SK-N-SH (cell line): ENCODE measurements around the gene ACIN1. TPM values are rescaled to one million over a fixed set of nuclear protein-coding genes. Genes with fewer than 3 reads are reported as not detected.

ENCODE experiments used
- CTCF ChIA-PET: fragments of 300-600, 350-600 bp; formaldehyde crosslinking; extraction: SDS; loops from one replicate; lab custom pipeline; 2021; lab: Yijun Ruan, JAX
- POLR2A ChIA-PET: fragments of 350-600 bp; sonication (Branson Sonifier 250); formaldehyde crosslinking; extraction: SDS; loops from one replicate; lab custom pipeline; 2020; ENCODE audit warnings: antibody characterized with exemption, inconsistent platforms; lab: Yijun Ruan, JAX
- DNase-seq: peaks from one replicate; pipeline ENCODE4 v3.0.0; 2012
- H2AFZ ChIP-seq: fragments of 200-600 bp; sonication (generic); 2 replicates; pipeline ENCODE4 v1.8.1; 2016; ENCODE audit warnings: antibody characterized with exemption, mild to moderate bottlenecking, low read depth
- H3F3A ChIP-seq: fragments of 200-600 bp; sonication (generic); replicated peaks from 2 replicates; pipeline ENCODE3; 2016; ENCODE audit warnings: antibody characterized with exemption, mild to moderate bottlenecking; ENCODE audit not compliant: insufficient read depth
- H3K27ac ChIP-seq, 2 experiments: fragments of 200-500 bp in 1 of 2; fragments of 200-600 bp in 1 of 2; sonication (Bioruptor generic) in 1 of 2; sonication (generic), shearing (Covaris generic) in 1 of 2; 2 replicates each; pipeline versions ENCODE4 v1.5.1 to v1.6.1; 2014 to 2016; ENCODE audit warnings: low read depth in 2 of 2, inconsistent platforms in 1 of 2, low read length in 1 of 2, mild to moderate bottlenecking in 1 of 2, mixed read lengths in 1 of 2
- H3K27me3 ChIP-seq: fragments of 200-600 bp; sonication (generic), shearing (Covaris generic); 2 replicates; pipeline ENCODE4 v1.6.1; 2016; ENCODE audit warnings: mixed run types; ENCODE audit not compliant: insufficient read depth
- H3K36me3 ChIP-seq, 2 experiments: fragments of 200-500 bp in 1 of 2; fragments of 200-600 bp in 1 of 2; sonication (Bioruptor generic) in 1 of 2; sonication (generic) in 1 of 2; replicated peaks in 1 of 2; 2 replicates each; pipeline versions ENCODE3 to v1.5.1; 2014 to 2016; ENCODE audit warnings: low read length in 1 of 2, mild to moderate bottlenecking in 1 of 2; ENCODE audit not compliant: insufficient read depth in 2 of 2, control insufficient read depth in 1 of 2
- H3K4me1 ChIP-seq, 2 experiments: fragments of 200-500 bp in 1 of 2; fragments of 200-600 bp in 1 of 2; sonication (Bioruptor generic) in 1 of 2; sonication (generic), shearing (Covaris generic) in 1 of 2; 2 replicates each; pipeline versions ENCODE4 v1.5.1 to v1.6.1; 2014 to 2016; ENCODE audit warnings: low read depth in 1 of 2, low read length in 1 of 2, mixed run types in 1 of 2; ENCODE audit not compliant: insufficient read depth in 2 of 2, control insufficient read depth in 1 of 2
- H3K4me2 ChIP-seq: fragments of 200-600 bp; sonication (generic), shearing (Covaris generic); 2 replicates; pipeline ENCODE4 v1.6.1; 2017; ENCODE audit warnings: mixed run types
- H3K4me3 ChIP-seq, 2 experiments: fragments of 200-500 bp in 1 of 2; fragments of 200-600 bp in 1 of 2; sonication (Bioruptor generic) in 1 of 2; sonication (generic), shearing (Covaris generic) in 1 of 2; 2 replicates each; pipeline versions ENCODE4 v1.5.1 to v1.8.1; 2014 to 2016; ENCODE audit warnings: low read depth in 2 of 2, inconsistent platforms in 1 of 2, low read length in 1 of 2, mild to moderate bottlenecking in 1 of 2, mixed read lengths in 1 of 2, moderate library complexity in 1 of 2
- H3K79me2 ChIP-seq: fragments of 200-600 bp; sonication (generic); 2 replicates; pipeline ENCODE4 v1.8.1; 2017; ENCODE audit warnings: mild to moderate bottlenecking; ENCODE audit not compliant: insufficient read depth
- H3K9ac ChIP-seq: fragments of 200-600 bp; sonication (generic); 2 replicates; pipeline ENCODE4 v1.6.1; 2017; ENCODE audit warnings: mixed run types
- H3K9me2 ChIP-seq: fragments of 200-600 bp; sonication (generic); 2 replicates; pipeline ENCODE4 v1.6.1; 2017; ENCODE audit warnings: mixed run types
- H3K9me3 ChIP-seq: fragments of 200-600 bp; sonication (generic); 2 replicates; pipeline ENCODE4 v1.6.1; 2017; ENCODE audit warnings: mixed run types, mild to moderate bottlenecking, moderate library complexity
- H4K20me1 ChIP-seq: fragments of 200-600 bp; sonication (generic); 2 replicates; pipeline ENCODE4 v1.6.1; 2017; ENCODE audit warnings: mild to moderate bottlenecking, mixed run types; ENCODE audit not compliant: insufficient read depth
- CHD2 ChIP-seq: fragments of 150-350 bp; IDR thresholded peaks from 2 replicates; pipeline ENCODE4 v1.6.1; 2018; ENCODE audit warnings: low read length; ENCODE audit not compliant: partially characterized antibody
- CTCF ChIP-seq: fragments of 200-600 bp; sonication (generic); IDR thresholded peaks from 2 replicates; pipeline ENCODE4 v1.6.1; 2017; ENCODE audit warnings: antibody characterized with exemption, mild to moderate bottlenecking, moderate library complexity
- ELF1 ChIP-seq: IDR thresholded peaks from 2 replicates; pipeline ENCODE4 v1.4.0; 2012
- FOXJ3 ChIP-seq: sonication (generic); formaldehyde crosslinking; IDR thresholded peaks from 2 replicates; pipeline ENCODE4 v1.5.1; 2020; ENCODE audit warnings: mild to moderate bottlenecking, missing genetic modification reagents
- FOXM1 ChIP-seq: IDR thresholded peaks from 2 replicates; pipeline ENCODE4 v1.4.0; 2012; ENCODE audit warnings: low read depth, mild to moderate bottlenecking
- MEF2A ChIP-seq: IDR thresholded peaks from 2 replicates; pipeline ENCODE4 v1.4.0; 2012; ENCODE audit warnings: low read depth, borderline replicate concordance
- NFIC ChIP-seq: IDR thresholded peaks from 2 replicates; pipeline ENCODE4 v1.4.0; 2012; ENCODE audit warnings: borderline replicate concordance
- NRF1 ChIP-seq: IDR thresholded peaks from 2 replicates; pipeline ENCODE4 v1.6.1; 2012; ENCODE audit warnings: low read depth, mild to moderate bottlenecking, low read length
- PBX3 ChIP-seq: IDR thresholded peaks from 2 replicates; pipeline ENCODE4; 2012
- POLR2AphosphoS5 ChIP-seq: IDR thresholded peaks from 2 replicates; pipeline ENCODE4 v1.6.1; 2012; ENCODE audit warnings: low read depth, low read length
- RAD21 ChIP-seq: IDR thresholded peaks from 2 replicates; pipeline ENCODE4 v1.6.1; 2012; ENCODE audit warnings: mild to moderate bottlenecking, low read length
- RXRA ChIP-seq: IDR thresholded peaks from 2 replicates; pipeline ENCODE4 v1.4.0; 2012; ENCODE audit warnings: low read depth, mild to moderate bottlenecking, borderline replicate concordance
- SIN3A ChIP-seq: IDR thresholded peaks from 2 replicates; pipeline ENCODE4 v1.6.1; 2012; ENCODE audit warnings: low read depth, mild to moderate bottlenecking, low read length, moderate library complexity, borderline replicate concordance
- SMC3 ChIP-seq: IDR thresholded peaks from 2 replicates; pipeline ENCODE4 v1.6.1; 2012; ENCODE audit warnings: low read depth, low read length, improper control_type of control experiment
- USF1 ChIP-seq: IDR thresholded peaks from 2 replicates; pipeline ENCODE4 v1.4.0; 2012; ENCODE audit warnings: low read depth, borderline replicate concordance
- YY1 ChIP-seq: IDR thresholded peaks from 2 replicates; pipeline ENCODE4 v1.4.0; 2012; ENCODE audit warnings: low read depth, mild to moderate bottlenecking
- WGBS: methylation state at CpG from one replicate; pipeline ENCODE4 v1.1.6; 2017; ENCODE audit warnings: low lambda C conversion rate; 5-methylcytosine and 5-hydroxymethylcytosine counted together
- polyA plus RNA-seq, 3 experiments: library from polyadenylated mRNA; depleted of rRNA; stranded (reverse); fragments of >200 nt; gene quantifications; 2 replicates each; pipeline ENCODE4 v1.2.3, GENCODE V29; 2012
- TF ChIP-seq, protein P1 (sequence below): fragments of 150-350 bp; IDR thresholded peaks from 2 replicates; pipeline ENCODE4 v1.6.1; 2016; ENCODE audit warnings: mild to moderate bottlenecking, low read depth, low read length
- TF ChIP-seq, protein P2 (sequence below): IDR thresholded peaks from 2 replicates; pipeline ENCODE4 v1.4.0; 2012; ENCODE audit warnings: low read depth

ACIN1 gene
- polyA plus RNA-seq, 1 of the 3 experiments (the other 2 are of a cell fraction): 159 TPM

- no peak for DNase-seq
- no peaks in the 10 kb centered on the region for H4K20me1 ChIP-seq
- no peaks in the 10 kb centered on the region for H3K79me2 ChIP-seq
- no peak overlapping the region for H2AFZ ChIP-seq
- H3K36me3 ChIP-seq: no peaks in the 10 kb centered on the region
- TF ChIP-seq POLR2AphosphoS5: no peak
- TF ChIP-seq YY1: no peak
- no peak for TF ChIP-seq CTCF
- no peak for TF ChIP-seq MEF2A
- no peak for TF ChIP-seq ELF1
- TF ChIP-seq, protein P1, sequence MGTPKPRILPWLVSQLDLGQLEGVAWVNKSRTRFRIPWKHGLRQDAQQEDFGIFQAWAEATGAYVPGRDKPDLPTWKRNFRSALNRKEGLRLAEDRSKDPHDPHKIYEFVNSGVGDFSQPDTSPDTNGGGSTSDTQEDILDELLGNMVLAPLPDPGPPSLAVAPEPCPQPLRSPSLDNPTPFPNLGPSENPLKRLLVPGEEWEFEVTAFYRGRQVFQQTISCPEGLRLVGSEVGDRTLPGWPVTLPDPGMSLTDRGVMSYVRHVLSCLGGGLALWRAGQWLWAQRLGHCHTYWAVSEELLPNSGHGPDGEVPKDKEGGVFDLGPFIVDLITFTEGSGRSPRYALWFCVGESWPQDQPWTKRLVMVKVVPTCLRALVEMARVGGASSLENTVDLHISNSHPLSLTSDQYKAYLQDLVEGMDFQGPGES: no peak
- no peak for TF ChIP-seq NRF1
- no peak for TF ChIP-seq USF1
- TF ChIP-seq RAD21: no peak
- TF ChIP-seq FOXJ3 (CRISPR knock-in tag): no peak
- no peak for TF ChIP-seq RXRA
- TF ChIP-seq SIN3A: no peak
- WGBS: 48% methylated on average over 6 of the region's 6 CpGs
- no peaks in the 10 kb centered on the region for H3F3A ChIP-seq
- no peaks in the 10 kb centered on the region; the same call in 1 of the 2 replicates for H3K27me3 ChIP-seq
- POLR2A ChIA-PET: no interaction called here
- H3K27ac ChIP-seq: no peak overlapping the region
- no peak overlapping the region for H3K4me3 ChIP-seq
- no peaks in the 10 kb centered on the region for H3K9me3 ChIP-seq
- H3K4me1 ChIP-seq: no peaks in the 10 kb centered on the region; a peak in 1 of 4 replicates
- no peak overlapping the region for H3K4me2 ChIP-seq
- CTCF ChIA-PET: interaction anchor here (1.0 to 2.2 kb wide), 3 partner anchors 16 to 40 kb away, joined by 3 to 11 read pairs (median 8); no protein-coding TSS in a partner anchor
- H3K9me2 ChIP-seq: no peaks in the 10 kb centered on the region
- H3K9ac ChIP-seq: no peak overlapping the region
Measured at GRCh38 chr14:23137813-23138535, 43.0 kb upstream of the ACIN1 start.

DNA sequence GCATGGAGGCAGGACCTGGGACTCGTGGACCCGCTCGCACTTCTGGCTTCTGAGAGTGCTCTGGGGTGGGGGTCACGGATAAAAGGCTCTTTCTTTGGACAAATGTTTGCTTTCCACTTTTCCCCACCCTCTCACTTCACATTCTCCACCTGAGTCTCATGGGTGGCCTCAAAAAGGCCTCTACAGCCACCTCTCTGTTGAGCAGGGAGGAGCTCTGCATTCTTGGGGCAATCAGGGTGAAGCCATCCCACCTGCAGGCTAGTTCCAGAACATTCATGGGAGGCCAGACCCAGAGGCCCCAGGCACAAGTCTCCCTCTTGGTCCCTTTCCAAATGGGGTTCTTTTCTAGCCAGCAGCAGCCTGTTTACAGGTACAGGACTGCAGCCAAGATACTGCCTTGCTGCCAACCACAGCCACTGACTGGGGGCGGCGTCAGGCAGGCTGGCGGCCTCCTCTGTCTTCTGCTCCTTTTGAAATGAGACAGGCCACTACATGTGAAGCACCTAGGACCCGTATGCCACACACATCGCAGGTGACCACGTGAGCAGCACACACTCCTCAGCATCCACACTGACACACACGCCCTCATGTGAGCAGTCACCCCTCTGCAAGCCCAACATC, 42.4 kb upstream of the ACIN1 start:
- Histone ChIP-seq H3K79me2 (no peaks in the 10 kb centered on the region), H3F3A (no peaks in the 10 kb centered on the region), H3K9me2 (no peaks in the 10 kb centered on the region), H2AFZ (no peak overlapping the region), H3K9ac (no peak overlapping the region), H4K20me1 (no peaks in the 10 kb centered on the region), H3K9me3 (no peaks in the 10 kb centered on the region), H3K27ac (no peak overlapping the region), H3K36me3 (no peaks in the 10 kb centered on the region), H3K4me1 (no peaks in the 10 kb centered on the region; a peak in 1 of 4 replicates), H3K4me2 (no peak overlapping the region), H3K4me3 (no peak overlapping the region), H3K27me3 (no peaks in the 10 kb centered on the region; the same call in 1 of the 2 replicates)
- DNase-seq: no peak
- WGBS: 58% methylated on average over 11 of the region's 11 CpGs
- POLR2A ChIA-PET: no interaction called here
- CTCF ChIA-PET: interaction anchor here (0.9 to 2.2 kb wide), 4 partner anchors 16 to 40 kb away, joined by 3 to 11 read pairs (median 6); no protein-coding TSS in a partner anchor
- TF ChIP-seq CHD2: no peak
- no peak for TF ChIP-seq SIN3A
- no peak for TF ChIP-seq NFIC
- TF ChIP-seq, protein P2, sequence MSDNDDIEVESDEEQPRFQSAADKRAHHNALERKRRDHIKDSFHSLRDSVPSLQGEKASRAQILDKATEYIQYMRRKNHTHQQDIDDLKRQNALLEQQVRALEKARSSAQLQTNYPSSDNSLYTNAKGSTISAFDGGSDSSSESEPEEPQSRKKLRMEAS: no peak
- no peak for TF ChIP-seq SMC3
- TF ChIP-seq FOXM1: no peak
- no peak for TF ChIP-seq ELF1
- no peak for TF ChIP-seq PBX3
